K562 (cell line): ENCODE data around the gene PLAC9.

ENCODE experiments used
- NFIC ChIP-seq: fragments of 450-650 bp; IDR thresholded peaks from 2 replicates; pipeline ENCODE4 v1.6.1; 2017; ENCODE audit warnings: mild to moderate bottlenecking, inconsistent platforms
- SIN3A ChIP-seq, 2 experiments: fragments of 150-350 bp in 1 of 2; IDR thresholded peaks; 2 replicates each; pipeline ENCODE4 v1.6.1; 2011 to 2016; ENCODE audit warnings: borderline replicate concordance in 2 of 2, low read depth in 2 of 2, low read length in 2 of 2, mild to moderate bottlenecking in 2 of 2, moderate library complexity in 2 of 2; ENCODE audit not compliant: control insufficient read depth in 1 of 2
- TF ChIP-seq, protein P1 (sequence below): fragments of 200-400 bp; formaldehyde crosslinking; IDR thresholded peaks from 2 replicates; pipeline ENCODE4 v1.6.1; 2017; ENCODE audit warnings: mild to moderate bottlenecking, low read depth, low read length, moderate library complexity

DNA sequence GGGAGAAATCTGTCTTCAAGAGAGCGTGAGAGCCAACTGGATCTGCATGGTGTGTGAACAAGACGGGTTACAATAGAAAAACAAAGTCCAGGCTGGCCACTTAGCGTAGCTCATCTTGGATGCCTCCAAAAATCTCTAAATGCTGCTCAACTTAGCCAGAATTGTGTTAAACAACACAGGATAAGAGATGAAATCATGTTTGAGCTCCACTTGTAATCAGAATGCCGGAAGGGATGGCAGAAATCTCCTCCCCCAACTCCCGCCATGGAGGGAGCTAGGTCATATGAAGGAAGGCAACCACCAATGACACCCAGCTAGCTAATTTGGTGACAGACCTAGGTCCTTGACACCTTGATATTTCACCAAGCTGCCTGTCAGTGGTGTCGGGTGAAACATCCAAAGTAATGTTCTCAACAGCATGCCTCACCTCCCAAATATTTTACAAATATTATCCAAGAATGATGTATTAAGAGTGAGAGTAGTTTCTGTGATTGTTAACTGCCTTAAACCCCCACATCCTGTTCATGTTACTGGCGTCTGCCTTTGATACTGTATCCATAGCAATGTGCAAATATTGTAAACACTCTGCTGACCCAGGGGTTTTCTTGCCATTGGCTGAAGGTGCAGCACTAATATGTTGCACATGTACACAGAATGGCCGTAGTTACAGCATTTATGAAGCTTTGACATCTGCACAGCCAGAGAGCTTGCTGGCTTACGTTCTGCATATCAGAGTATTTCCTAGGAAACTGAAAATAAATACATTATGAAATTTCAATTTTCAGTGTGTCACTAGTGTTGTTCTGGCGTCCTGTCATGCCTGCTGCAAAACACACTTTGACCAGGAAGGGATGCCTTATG, 28.2 kb upstream of the PLAC9 start:
- TF ChIP-seq NFIC (no peak), SIN3A (IDR thresholded peaks at IDR 0.05; ENCODE audit: borderline replicate concordance in 2 of 2, control insufficient read depth in 1 of 2, low read depth in 2 of 2, low read length in 2 of 2) (no peak)
- TF ChIP-seq, protein P1, sequence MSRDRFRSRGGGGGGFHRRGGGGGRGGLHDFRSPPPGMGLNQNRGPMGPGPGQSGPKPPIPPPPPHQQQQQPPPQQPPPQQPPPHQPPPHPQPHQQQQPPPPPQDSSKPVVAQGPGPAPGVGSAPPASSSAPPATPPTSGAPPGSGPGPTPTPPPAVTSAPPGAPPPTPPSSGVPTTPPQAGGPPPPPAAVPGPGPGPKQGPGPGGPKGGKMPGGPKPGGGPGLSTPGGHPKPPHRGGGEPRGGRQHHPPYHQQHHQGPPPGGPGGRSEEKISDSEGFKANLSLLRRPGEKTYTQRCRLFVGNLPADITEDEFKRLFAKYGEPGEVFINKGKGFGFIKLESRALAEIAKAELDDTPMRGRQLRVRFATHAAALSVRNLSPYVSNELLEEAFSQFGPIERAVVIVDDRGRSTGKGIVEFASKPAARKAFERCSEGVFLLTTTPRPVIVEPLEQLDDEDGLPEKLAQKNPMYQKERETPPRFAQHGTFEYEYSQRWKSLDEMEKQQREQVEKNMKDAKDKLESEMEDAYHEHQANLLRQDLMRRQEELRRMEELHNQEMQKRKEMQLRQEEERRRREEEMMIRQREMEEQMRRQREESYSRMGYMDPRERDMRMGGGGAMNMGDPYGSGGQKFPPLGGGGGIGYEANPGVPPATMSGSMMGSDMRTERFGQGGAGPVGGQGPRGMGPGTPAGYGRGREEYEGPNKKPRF = no peak
